ENCODE results near the gene NTN5. TPM values are rescaled to one million over a fixed set of nuclear protein-coding genes. Genes with fewer than 3 reads are reported as not detected.

NTN5 gene
- total RNA-seq, 1 experiment from 2014 or later: 0.55 TPM

- H3K23ac ChIP-seq (ENCODE audit: insufficient read length, low read depth, low read length): no peak overlapping the region
- no peaks in the 10 kb centered on the region for H3K23me2 ChIP-seq (ENCODE audit: insufficient read length, low read depth, low read length, poor library complexity, severe bottlenecking)
- no peaks in the 10 kb centered on the region for H3K4me1 ChIP-seq (ENCODE audit: insufficient read depth, low read length)
- Mint-ChIP-seq H3K27ac (no peak overlapping the region), H3K9me3 (peaks cover 2 to 4% of the 10 kb centered on the region in 2 experiments; a peak in 3 of 5 replicates), H3K36me3 (ENCODE audit: insufficient read depth in 1 of 3, low read depth in 3 of 3) (peaks cover 24 to 37% (median 33%) of the 10 kb centered on the region in 3 experiments), H3K4me1 (peaks cover 0 to 7% of the 10 kb centered on the region in 2 experiments; a peak in 3 of 4 replicates), H3K4me3 (no peak overlapping the region; a peak in 1 of 5 replicates), H3K27me3 (ENCODE audit: low read depth) (no peaks in the 10 kb centered on the region)
- no peak for TF ChIP-seq CTCF (conservative IDR thresholded peaks at IDR 0.05)
- H2BK120ac ChIP-seq (ENCODE audit: low read depth, low read length, poor library complexity, severe bottlenecking): no peak overlapping the region
- no peaks in the 10 kb centered on the region for H3K27me3 ChIP-seq (ENCODE audit: insufficient read depth, low read length)
- no peak overlapping the region for H2BK5ac ChIP-seq (ENCODE audit: insufficient read length, low read length)
- no peak overlapping the region for H2BK20ac ChIP-seq (ENCODE audit: low read depth, low read length, poor library complexity, severe bottlenecking)
- no peak overlapping the region for H2BK12ac ChIP-seq (ENCODE audit: insufficient read length, low read depth, low read length)
- WGBS (ENCODE audit: extremely low coverage, insufficient read length, low lambda C conversion rate): no CpG with 5 or more reads among the region's 13 CpGs
- no peak overlapping the region for H3K4me2 ChIP-seq (ENCODE audit: insufficient read depth, insufficient read length, low read length)
- no peak for DNase-seq
- H3K56ac ChIP-seq (ENCODE audit: insufficient read length, low read depth, low read length): no peak overlapping the region
- no peak overlapping the region for H3T11ph ChIP-seq (ENCODE audit: low read length)
- no peak overlapping the region for H3K27ac ChIP-seq (ENCODE audit: insufficient read length, low read depth, low read length)
- no peak overlapping the region for H3K14ac ChIP-seq (ENCODE audit: insufficient read depth, low read length)
- no peak overlapping the region for H4K8ac ChIP-seq (replicated peaks; ENCODE audit: insufficient read length, low read depth, low read length)
- H3K79me2 ChIP-seq (ENCODE audit: insufficient read depth, low read length): no peaks in the 10 kb centered on the region
- no peak overlapping the region for H3K18ac ChIP-seq (ENCODE audit: insufficient read length, low read depth, low read length)
- no peaks in the 10 kb centered on the region for H4K20me1 ChIP-seq (ENCODE audit: control insufficient read depth, insufficient read depth, insufficient read length)
- H4K91ac ChIP-seq (ENCODE audit: insufficient read length, low read depth, low read length): no peak overlapping the region
- no peak overlapping the region for H4K5ac ChIP-seq (ENCODE audit: insufficient read length, low read depth, low read length)
- H3K4ac ChIP-seq (ENCODE audit: low read depth, low read length): no peak overlapping the region
- no peak overlapping the region for H2BK15ac ChIP-seq (ENCODE audit: low read depth, low read length)
- H3K9ac ChIP-seq (ENCODE audit: extremely low read depth, insufficient read length, low read length): no peak overlapping the region
- no peak overlapping the region for H2AFZ ChIP-seq (ENCODE audit: low read length)
- no peaks in the 10 kb centered on the region for H3K79me1 ChIP-seq (ENCODE audit: insufficient read depth, low read depth, low read length, poor library complexity, severe bottlenecking)
- no peaks in the 10 kb centered on the region for H3K9me3 ChIP-seq (ENCODE audit: control insufficient read depth, low read depth, low read length)
- no peak overlapping the region for H2AK5ac ChIP-seq (ENCODE audit: insufficient read length, low read length)
Measured at GRCh38 chr19:48702701-48703100, 29.9 kb upstream of the NTN5 start.
